HG03378 (cell line): ENCODE measurements around the gene TANC1.
"Not testable (repeated sequence)": the region's sequence is repeated elsewhere in the genome, so short reads cannot be mapped to it uniquely, and the experiment has no call there.

ENCODE experiments used
- ATAC-seq: cut with Tn5 transposase; IDR thresholded peaks from one replicate; pipeline ENCODE4 v1.9.1; 2021; ENCODE audit warnings: mild to moderate bottlenecking, moderate library complexity; ENCODE audit not compliant: unreplicated experiment

Gene TANC1

GRCh38 chr2:159082119-159082518 is 113.7 kb downstream of the TANC1 start:
- ATAC-seq: no peak

- ATAC-seq: no peak
These were observed 116.2 kb downstream of the TANC1 start for GRCh38 chr2:159084384-159085370.

- ATAC-seq: no peak
These were observed 117.9 kb downstream of the TANC1 start for GRCh38 chr2:159086342-159086741.

GRCh38 chr2:159086826-159087225 is 118.4 kb downstream of the TANC1 start:
- ATAC-seq: no peak

- no peak for ATAC-seq
These were observed 120.5 kb downstream of the TANC1 start for GRCh38 chr2:159088906-159089305.

- no peak for ATAC-seq
These were observed 121.1 kb downstream of the TANC1 start for GRCh38 chr2:159089543-159089942.

GRCh38 chr2:159090514-159091201 is 122.2 kb downstream of the TANC1 start:
- peak; percentile 62 for ATAC-seq

- no peak for ATAC-seq
These were observed 122.9 kb downstream of the TANC1 start for GRCh38 chr2:159091381-159091780.

GRCh38 chr2:159091976-159092375 is 123.5 kb downstream of the TANC1 start:
- ATAC-seq: peak; percentile 42

GRCh38 chr2:159093497-159093896 is 125.1 kb downstream of the TANC1 start:
- ATAC-seq: no peak

GRCh38 chr2:159094173-159094737 is 125.8 kb downstream of the TANC1 start:
- no peak for ATAC-seq

- ATAC-seq: no peak
These were observed 127.4 kb downstream of the TANC1 start for GRCh38 chr2:159095813-159096212.

GRCh38 chr2:159096302-159096855 is 127.9 kb downstream of the TANC1 start:
- ATAC-seq: not testable (repeated sequence)

GRCh38 chr2:159096901-159097300 is 128.5 kb downstream of the TANC1 start:
- no peak for ATAC-seq

GRCh38 chr2:159098361-159098760 is 129.9 kb downstream of the TANC1 start:
- ATAC-seq: no peak

GRCh38 chr2:159098921-159099411 is 130.5 kb downstream of the TANC1 start:
- ATAC-seq: peak; percentile 75

- no peak for ATAC-seq
These were observed 133.5 kb downstream of the TANC1 start for GRCh38 chr2:159101755-159102489.

- ATAC-seq: no peak
These were observed 135.0 kb downstream of the TANC1 start for GRCh38 chr2:159103411-159103810.

- ATAC-seq: no peak
These were observed 137.7 kb downstream of the TANC1 start for GRCh38 chr2:159106109-159106508.

GRCh38 chr2:159108181-159108893 is 139.9 kb downstream of the TANC1 start:
- no peak for ATAC-seq
